ENCODE measurements around the gene KRTAP4-12. TPM values are rescaled to one million over a fixed set of nuclear protein-coding genes. Genes with fewer than 3 reads are reported as not detected.
A peak's percentile ranks its signal among the peaks of the same experiment; 100 is the strongest.
"Not testable (repeated sequence)": the region's sequence is repeated elsewhere in the genome, so short reads cannot be mapped to it uniquely, and the experiment has no call there.

The KRTAP4-12 gene
- total RNA-seq, 1 experiment from 2014 or later: not detected

- TF ChIP-seq CTCF (IDR thresholded peaks at IDR 0.05; ENCODE audit: unreplicated experiment): no peak
- H3K9me3 Mint-ChIP-seq (ENCODE audit: unreplicated experiment): peaks cover 20% of the 10 kb centered on the region
- DNase-seq (ENCODE audit: unreplicated experiment): no peak
- no peaks in the 10 kb centered on the region for H3K36me3 Mint-ChIP-seq (ENCODE audit: insufficient read depth, unreplicated experiment)
- no peak overlapping the region for H3K27ac Mint-ChIP-seq (ENCODE audit: low read depth, unreplicated experiment)
- POLR2A ChIA-PET: no interaction called here
- BruUV-seq (replicated peaks): no TSS peak
- no peak overlapping the region for H3K4me3 Mint-ChIP-seq (ENCODE audit: unreplicated experiment)
- intact Hi-C loops (cut with micrococcal nuclease): no loop called here
- H3K27me3 Mint-ChIP-seq (ENCODE audit: insufficient read depth, unreplicated experiment): no peaks in the 10 kb centered on the region
- H3K4me1 Mint-ChIP-seq (ENCODE audit: insufficient read depth, unreplicated experiment): peaks cover 6% of the 10 kb centered on the region
- CTCF ChIA-PET: no interaction called here
Measured at GRCh38 chr17:41145261-41145660, 21.3 kb upstream of the KRTAP4-12 start.

- Mint-ChIP-seq H3K27ac (ENCODE audit: low read depth, unreplicated experiment) (no peak overlapping the region), H3K36me3 (ENCODE audit: insufficient read depth, unreplicated experiment) (peaks cover under 1% of the 10 kb centered on the region), H3K9me3 (ENCODE audit: unreplicated experiment) (peaks cover 20% of the 10 kb centered on the region), H3K27me3 (ENCODE audit: insufficient read depth, unreplicated experiment) (no peaks in the 10 kb centered on the region), H3K4me3 (ENCODE audit: unreplicated experiment) (no peak overlapping the region), H3K4me1 (ENCODE audit: insufficient read depth, unreplicated experiment) (peaks cover 6% of the 10 kb centered on the region)
- BruUV-seq (replicated peaks): no TSS peak
- ChIA-PET CTCF (no interaction called here), POLR2A (no interaction called here)
- DNase-seq (ENCODE audit: unreplicated experiment): no peak
- TF ChIP-seq CTCF (IDR thresholded peaks at IDR 0.05; ENCODE audit: unreplicated experiment): no peak
- intact Hi-C loops (cut with micrococcal nuclease): no loop called here
Measured at GRCh38 chr17:41144846-41145245, 20.9 kb upstream of the KRTAP4-12 start.

- peaks cover 27% of the 10 kb centered on the region for H3K9me3 Mint-ChIP-seq (ENCODE audit: unreplicated experiment)
- H3K36me3 Mint-ChIP-seq (ENCODE audit: insufficient read depth, unreplicated experiment): peaks cover 6% of the 10 kb centered on the region
- H3K27ac Mint-ChIP-seq (ENCODE audit: low read depth, unreplicated experiment): peak overlapping the region; percentile 3
- intact Hi-C loops (cut with micrococcal nuclease): loop anchor here (2.0 kb wide), 1 partner anchor 233 kb away; no protein-coding TSS in a partner anchor
- no peak overlapping the region for H3K4me3 Mint-ChIP-seq (ENCODE audit: unreplicated experiment)
- DNase-seq (ENCODE audit: unreplicated experiment): no peak
- no TSS peak for BruUV-seq (replicated peaks)
- ChIA-PET POLR2A (interaction anchor here (0.9 to 1.7 kb wide), 3 partner anchors 9 to 325 kb away, joined by 3 to 5 read pairs (median 4); partner anchors contain the start of gene KRT32), CTCF (no interaction called here)
- peaks cover 6% of the 10 kb centered on the region for H3K4me1 Mint-ChIP-seq (ENCODE audit: insufficient read depth, unreplicated experiment)
- H3K27me3 Mint-ChIP-seq (ENCODE audit: insufficient read depth, unreplicated experiment): no peaks in the 10 kb centered on the region
- no peak for TF ChIP-seq CTCF (IDR thresholded peaks at IDR 0.05; ENCODE audit: unreplicated experiment)
Measured at GRCh38 chr17:41141361-41141760, 17.4 kb upstream of the KRTAP4-12 start.

- peak; percentile 49 for DNase-seq (ENCODE audit: unreplicated experiment)
- H3K27ac Mint-ChIP-seq (ENCODE audit: low read depth, unreplicated experiment): peak within 1 kb of the TSS; percentile 3
- no peaks in the 10 kb centered on the region for H3K27me3 Mint-ChIP-seq (ENCODE audit: insufficient read depth, unreplicated experiment)
- no peak within 1 kb of the TSS for H3K4me3 Mint-ChIP-seq (ENCODE audit: unreplicated experiment)
- ChIA-PET CTCF (interaction anchor here (0.6 kb wide), 1 partner anchor 523 kb away, joined by 3 read pairs; no protein-coding TSS in a partner anchor), POLR2A (interaction anchor here (0.6 to 1.7 kb wide), 6 partner anchors 9 to 972 kb away, joined by 3 to 5 read pairs (median 4); partner anchors contain the start of gene KRT32)
- peaks cover 27% of the 10 kb centered on the region for H3K9me3 Mint-ChIP-seq (ENCODE audit: unreplicated experiment)
- peaks cover 6% of the 10 kb centered on the region for H3K36me3 Mint-ChIP-seq (ENCODE audit: insufficient read depth, unreplicated experiment)
- TF ChIP-seq CTCF (IDR thresholded peaks at IDR 0.05; ENCODE audit: unreplicated experiment): no peak
- intact Hi-C loops (cut with micrococcal nuclease): loop anchor here (2.0 kb wide), 1 partner anchor 232 kb away; no protein-coding TSS in a partner anchor
- H3K4me1 Mint-ChIP-seq (ENCODE audit: insufficient read depth, unreplicated experiment): peaks cover 6% of the 10 kb centered on the region
- no TSS peak for BruUV-seq (replicated peaks)
Measured at GRCh38 chr17:41140360-41141131, 16.6 kb upstream of the KRTAP4-12 start, which contains the start of gene KRTAP4-6. KRTAP4-6 (minus strand) TSS chr17:41140544; CDS start chr17:41140487, 57 bp downstream.

- not testable (repeated sequence) for H3K27me3 Mint-ChIP-seq (ENCODE audit: insufficient read depth, unreplicated experiment); H3K4me1 Mint-ChIP-seq (ENCODE audit: insufficient read depth, unreplicated experiment); DNase-seq (ENCODE audit: unreplicated experiment); BruUV-seq (replicated peaks); H3K4me3 Mint-ChIP-seq (ENCODE audit: unreplicated experiment); H3K27ac Mint-ChIP-seq (ENCODE audit: low read depth, unreplicated experiment); H3K36me3 Mint-ChIP-seq (ENCODE audit: insufficient read depth, unreplicated experiment)
- CTCF ChIA-PET: interaction anchor here (0.6 kb wide), 2 partner anchors 283 to 523 kb away, joined by 3 read pairs; no protein-coding TSS in a partner anchor
- peaks cover 27% of the 10 kb centered on the region for H3K9me3 Mint-ChIP-seq (ENCODE audit: unreplicated experiment)
- intact Hi-C loops (cut with micrococcal nuclease): loop anchor here (2.0 kb wide), 1 partner anchor 231 kb away; no protein-coding TSS in a partner anchor
- POLR2A ChIA-PET: interaction anchor here (0.7 to 1.7 kb wide), 2 partner anchors 8 to 444 kb away, joined by 5 read pairs; no protein-coding TSS in a partner anchor
Measured at GRCh38 chr17:41139865-41140264, 15.9 kb upstream of the KRTAP4-12 start.
